ENCODE data around the gene ZNF419.
"Not testable (repeated sequence)": the region's sequence is repeated elsewhere in the genome, so short reads cannot be mapped to it uniquely, and the experiment has no call there.

DNA sequence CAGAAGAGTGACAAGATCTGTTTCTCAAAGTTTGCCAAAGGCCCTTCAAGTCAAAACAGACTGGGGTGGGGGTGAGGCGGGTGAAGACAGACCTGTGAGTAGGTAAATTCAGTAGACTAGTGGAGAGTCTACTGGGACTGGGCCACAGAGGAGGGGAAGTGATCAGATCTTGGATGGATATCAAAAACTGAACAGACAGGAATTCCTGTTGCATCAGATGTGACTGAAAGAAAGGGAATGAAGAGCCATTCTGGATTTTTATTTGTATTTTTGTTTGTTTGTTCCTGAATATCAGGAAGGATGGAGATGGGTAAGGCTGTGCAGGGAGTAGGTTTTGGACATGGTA lies 722 bp downstream of the ZNF419 start:
- TF ChIP-seq CTCF (IDR thresholded peaks at IDR 0.05; ENCODE audit: low read length); EZH2 (optimal IDR thresholded peaks at IDR 0.05; ENCODE audit: low read depth, low read length): not testable (repeated sequence)

All from MM.1S (cell line).